ACC112 (cell line): ENCODE data around the gene RDH14.

Source experiments
- H2AFZ ChIP-seq: fragments of 200-600 bp; sonication (generic); one replicate; pipeline ENCODE4 v1.6.0; 2017; ENCODE audit warnings: antibody characterized with exemption, low read length; ENCODE audit not compliant: unreplicated experiment
- H3K27ac ChIP-seq: fragments of 200-600 bp; sonication (generic); 2 replicates; pipeline ENCODE4 v1.5.1; 2014; ENCODE audit warnings: low read depth, mild to moderate bottlenecking, antibody characterized with exemption, low read length, moderate library complexity
- H3K27me3 ChIP-seq: fragments of 200-600 bp; sonication (generic); 2 replicates; pipeline ENCODE4 v1.6.1; 2014; ENCODE audit warnings: mild to moderate bottlenecking, antibody characterized with exemption, low read length, moderate library complexity, mixed read lengths; ENCODE audit not compliant: insufficient read depth
- H3K36me3 ChIP-seq: fragments of 200-600 bp; sonication (generic); 2 replicates; pipeline ENCODE4 v1.6.1; 2016; ENCODE audit warnings: mild to moderate bottlenecking, antibody characterized with exemption, low read length, moderate library complexity, mixed read lengths; ENCODE audit not compliant: insufficient read depth
- H3K4me1 ChIP-seq: fragments of 200-600 bp; sonication (generic); one replicate; pipeline ENCODE4 v1.6.1; 2016; ENCODE audit warnings: low read length, mixed read lengths; ENCODE audit not compliant: insufficient read depth, unreplicated experiment, control insufficient read depth
- H3K4me3 ChIP-seq: fragments of 200-600 bp; sonication (generic); 2 replicates; pipeline ENCODE4 v1.5.1; 2014; ENCODE audit warnings: mild to moderate bottlenecking, low read depth, low read length
- H3K79me2 ChIP-seq: fragments of 200-600 bp; sonication (generic); one replicate; pipeline ENCODE4 v1.6.0; 2016; ENCODE audit warnings: low read length; ENCODE audit not compliant: control insufficient read depth, unreplicated experiment, insufficient read depth

Gene RDH14

GRCh38 chr2:18525236-18525635 lies 35.2 kb downstream of the RDH14 start:
- no peak overlapping the region for H2AFZ ChIP-seq
- no peaks in the 10 kb centered on the region for H3K27me3 ChIP-seq
- H3K4me1 ChIP-seq: peaks cover 9% of the 10 kb centered on the region
- H3K36me3 ChIP-seq: no peaks in the 10 kb centered on the region
- no peaks in the 10 kb centered on the region for H3K79me2 ChIP-seq
- no peak overlapping the region for H3K4me3 ChIP-seq
- H3K27ac ChIP-seq: no peak overlapping the region

GRCh38 chr2:18522484-18523146 lies 37.8 kb downstream of the RDH14 start:
- no peak overlapping the region for H3K4me3 ChIP-seq
- no peak overlapping the region for H2AFZ ChIP-seq
- H3K27ac ChIP-seq: no peak overlapping the region
- H3K79me2 ChIP-seq: no peaks in the 10 kb centered on the region
- peaks cover 33% of the 10 kb centered on the region for H3K4me1 ChIP-seq
- no peaks in the 10 kb centered on the region for H3K36me3 ChIP-seq
- H3K27me3 ChIP-seq: no peaks in the 10 kb centered on the region

GRCh38 chr2:18520451-18521425 lies 39.7 kb downstream of the RDH14 start:
- Histone ChIP-seq H3K79me2 (no peaks in the 10 kb centered on the region), H2AFZ (peak overlapping the region; percentile 61), H3K36me3 (no peaks in the 10 kb centered on the region), H3K4me1 (peaks cover 38% of the 10 kb centered on the region), H3K4me3 (no peak overlapping the region), H3K27ac (no peak overlapping the region), H3K27me3 (no peaks in the 10 kb centered on the region)

- Histone ChIP-seq H3K27me3 (no peaks in the 10 kb centered on the region), H2AFZ (peak overlapping the region; percentile 61), H3K4me1 (peaks cover 45% of the 10 kb centered on the region), H3K27ac (no peak overlapping the region), H3K79me2 (no peaks in the 10 kb centered on the region), H3K36me3 (no peaks in the 10 kb centered on the region), H3K4me3 (no peak overlapping the region)
Measured at GRCh38 chr2:18519914-18520450, 40.5 kb downstream of the RDH14 start.

DNA sequence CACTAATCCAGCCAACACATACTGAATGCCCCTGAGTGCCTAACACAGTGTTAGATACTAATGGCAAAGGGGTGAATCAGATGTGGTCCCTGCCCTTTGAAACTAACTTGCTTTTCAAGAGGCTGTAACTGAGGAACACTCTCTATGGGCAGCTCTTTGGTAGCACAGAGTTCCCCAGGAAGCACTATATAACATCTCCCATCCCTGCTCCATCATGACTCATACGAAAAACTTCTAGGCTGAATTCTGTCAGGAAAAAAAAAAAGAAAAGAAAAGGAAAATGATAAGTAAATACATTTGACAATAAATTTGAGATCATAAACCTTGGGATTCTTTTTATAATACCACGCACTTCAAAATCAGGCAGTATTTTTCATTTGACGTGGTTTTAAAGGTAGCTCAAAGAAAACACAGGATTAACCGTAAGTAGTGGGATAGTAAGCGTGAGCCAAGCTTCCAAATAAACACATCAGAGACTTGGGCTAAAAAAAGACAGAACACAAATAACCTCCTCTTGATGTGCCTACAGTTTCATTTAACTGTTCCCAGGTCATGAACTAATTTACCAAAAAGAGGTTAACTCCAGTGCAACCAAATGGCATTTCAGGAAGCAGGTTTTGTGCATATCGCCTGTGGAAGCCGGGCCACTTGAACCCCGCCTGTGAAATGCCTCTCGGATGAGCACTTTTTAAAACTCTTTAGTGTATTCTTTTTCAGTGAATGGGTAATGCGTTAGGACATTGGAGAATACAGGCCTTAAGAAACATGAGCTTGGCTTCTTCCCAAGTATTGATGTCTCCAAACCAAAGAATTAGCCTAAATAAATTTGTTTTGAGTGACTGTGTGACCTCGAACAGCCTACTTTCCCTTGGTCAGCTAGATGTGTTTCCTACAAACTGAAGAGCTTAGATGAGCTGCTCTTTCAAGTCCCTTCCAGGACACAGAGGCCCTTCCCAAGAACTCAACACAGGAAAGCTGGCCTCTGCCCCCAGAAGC lies 42.0 kb downstream of the RDH14 start:
- Histone ChIP-seq H3K79me2 (no peaks in the 10 kb centered on the region), H2AFZ (peak overlapping the region; percentile 80), H3K4me3 (peak overlapping the region; percentile 42), H3K36me3 (no peaks in the 10 kb centered on the region), H3K4me1 (peaks cover 48% of the 10 kb centered on the region), H3K27ac (peak overlapping the region; percentile 76), H3K27me3 (no peaks in the 10 kb centered on the region)

DNA sequence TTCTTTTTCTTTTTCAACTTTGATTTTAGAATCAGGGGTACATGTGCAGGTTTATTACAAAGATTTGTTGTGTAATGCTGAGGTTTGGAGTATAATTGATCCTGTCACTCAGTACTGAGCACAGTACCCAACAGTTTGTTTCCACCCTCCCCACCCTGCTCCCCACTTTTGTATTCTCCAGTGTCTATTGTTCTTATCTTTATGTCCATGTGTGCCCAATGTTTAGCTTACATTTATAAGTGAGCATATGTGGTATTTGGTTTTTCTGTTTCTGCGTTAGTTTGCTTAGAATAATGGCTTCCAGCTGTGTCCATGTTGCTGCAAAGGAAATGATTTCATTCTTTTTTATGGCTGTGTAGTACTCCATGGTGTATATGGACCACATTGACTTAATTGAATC lies 43.1 kb downstream of the RDH14 start:
- Histone ChIP-seq H3K79me2 (no peaks in the 10 kb centered on the region), H3K4me1 (peaks cover 44% of the 10 kb centered on the region), H3K27me3 (no peaks in the 10 kb centered on the region), H3K27ac (no peak overlapping the region), H3K36me3 (no peaks in the 10 kb centered on the region), H2AFZ (no peak overlapping the region), H3K4me3 (no peak overlapping the region)

DNA sequence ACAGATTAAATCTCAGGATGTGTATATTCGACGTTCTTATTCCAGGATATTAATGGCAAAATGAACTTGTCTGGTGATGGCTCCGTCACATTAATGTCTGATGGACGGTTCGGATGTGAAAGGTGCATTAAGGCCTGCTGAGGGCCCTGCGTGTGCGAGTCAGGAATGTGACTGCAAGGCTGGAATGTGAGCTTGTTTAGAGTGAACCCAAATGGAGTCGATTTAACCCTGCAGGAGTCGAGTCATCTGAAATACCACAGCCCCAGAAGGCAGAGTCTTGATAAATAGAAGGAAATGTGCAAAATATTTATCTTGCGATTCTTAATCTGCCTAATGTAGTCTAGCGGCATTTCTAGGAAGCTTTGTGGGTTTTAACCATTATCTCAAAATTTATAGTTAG lies 44.3 kb downstream of the RDH14 start:
- Histone ChIP-seq H3K4me3 (no peak overlapping the region), H3K27ac (no peak overlapping the region), H3K36me3 (no peaks in the 10 kb centered on the region), H3K79me2 (no peaks in the 10 kb centered on the region), H2AFZ (peak overlapping the region; percentile 27), H3K27me3 (no peaks in the 10 kb centered on the region), H3K4me1 (peaks cover 44% of the 10 kb centered on the region)

GRCh38 chr2:18514526-18515461 lies 45.7 kb downstream of the RDH14 start:
- Histone ChIP-seq H3K27ac (no peak overlapping the region), H2AFZ (peak overlapping the region; percentile 27), H3K4me3 (no peak overlapping the region), H3K27me3 (no peaks in the 10 kb centered on the region), H3K36me3 (no peaks in the 10 kb centered on the region), H3K4me1 (peaks cover 35% of the 10 kb centered on the region), H3K79me2 (no peaks in the 10 kb centered on the region)

DNA sequence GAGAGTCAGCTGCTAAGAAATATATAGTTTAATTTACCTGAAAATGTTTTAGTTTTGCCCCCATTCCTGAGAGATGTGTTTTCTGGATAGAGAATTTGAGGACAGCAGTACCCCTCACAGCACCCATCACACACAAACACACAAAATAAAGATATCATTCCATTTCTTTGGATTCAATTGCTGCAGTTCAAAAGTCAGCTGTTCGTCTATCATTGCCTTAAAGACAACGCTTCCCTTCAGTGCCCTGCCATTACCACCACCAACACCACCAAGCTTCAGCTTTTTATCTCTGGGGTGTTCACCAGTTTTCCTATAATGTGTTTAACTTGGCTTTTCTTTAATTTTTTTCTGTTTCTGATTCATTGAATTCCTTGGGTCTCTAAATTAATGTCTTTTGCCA lies 49.7 kb downstream of the RDH14 start:
- Histone ChIP-seq H3K27me3 (no peaks in the 10 kb centered on the region), H2AFZ (no peak overlapping the region), H3K4me1 (peaks cover 11% of the 10 kb centered on the region), H3K27ac (no peak overlapping the region), H3K79me2 (no peaks in the 10 kb centered on the region), H3K4me3 (no peak overlapping the region), H3K36me3 (no peaks in the 10 kb centered on the region)
